Rectal smooth muscle tissue (tissue), 1 donor: ENCODE results near the gene MIR17HG.
"Not testable (repeated sequence)": the region's sequence is repeated elsewhere in the genome, so short reads cannot be mapped to it uniquely, and the experiment has no call there.

Experiments used
- H3K27ac ChIP-seq: one replicate; pipeline ENCODE4 v1.7.0; 2013; ENCODE audit warnings: low read depth, low read length, inconsistent platforms
- H3K27me3 ChIP-seq: one replicate; pipeline ENCODE4 v1.7.0; 2013; ENCODE audit warnings: low read length; ENCODE audit not compliant: control insufficient read depth, insufficient read depth
- H3K36me3 ChIP-seq: one replicate; pipeline ENCODE4 v1.7.0; 2013; ENCODE audit warnings: low read length; ENCODE audit not compliant: control insufficient read depth, insufficient read depth
- H3K4me1 ChIP-seq: one replicate; pipeline ENCODE4 v1.7.0; 2013; ENCODE audit warnings: low read length; ENCODE audit not compliant: control insufficient read depth, insufficient read depth
- H3K4me3 ChIP-seq: one replicate; pipeline ENCODE4 v1.7.0; 2013; ENCODE audit warnings: low read length
- H3K9ac ChIP-seq: one replicate; pipeline ENCODE4 v1.7.0; 2013; ENCODE audit warnings: low read length

MIR17HG gene

DNA sequence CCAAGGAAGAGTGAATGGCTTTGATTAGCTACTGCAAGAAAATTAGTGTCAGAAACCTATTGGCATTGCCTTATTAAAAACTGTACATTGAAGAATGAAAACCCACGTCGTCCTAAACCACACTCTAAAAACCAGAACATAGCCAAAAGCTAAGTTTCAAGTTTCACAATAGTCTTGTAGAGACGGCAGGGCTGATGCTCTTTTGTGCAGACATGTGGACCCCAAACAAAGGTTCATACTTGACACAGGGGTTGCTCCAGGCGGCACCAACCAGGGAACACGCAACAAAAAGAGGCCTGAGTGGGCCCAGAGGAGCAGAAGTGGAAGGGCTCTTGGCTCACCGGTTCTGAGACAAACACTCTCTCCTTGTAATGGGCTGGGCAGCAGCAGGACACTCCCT is 28.6 kb upstream of the MIR17HG start:
- Histone ChIP-seq H3K9ac (no peak overlapping the region), H3K27ac (no peak overlapping the region), H3K4me1 (no peaks in the 10 kb centered on the region), H3K27me3 (no peaks in the 10 kb centered on the region), H3K36me3 (no peaks in the 10 kb centered on the region), H3K4me3 (no peak overlapping the region)

- Histone ChIP-seq H3K9ac (no peak overlapping the region), H3K27ac (no peak overlapping the region), H3K4me3 (no peak overlapping the region), H3K36me3 (no peaks in the 10 kb centered on the region), H3K4me1 (no peaks in the 10 kb centered on the region), H3K27me3 (no peaks in the 10 kb centered on the region)
These were observed 27.5 kb upstream of the MIR17HG start for GRCh38 chr13:91319996-91320395.

- not testable (repeated sequence) for H3K9ac ChIP-seq, H3K27ac ChIP-seq, H3K4me1 ChIP-seq, H3K27me3 ChIP-seq, H3K36me3 ChIP-seq, H3K4me3 ChIP-seq
These were observed 26.5 kb upstream of the MIR17HG start for GRCh38 chr13:91320990-91321389.

GRCh38 chr13:91323349-91323748 is 24.1 kb upstream of the MIR17HG start:
- H3K27ac ChIP-seq = no peak overlapping the region
- no peak overlapping the region for H3K9ac ChIP-seq
- no peak overlapping the region for H3K4me3 ChIP-seq
- H3K27me3 ChIP-seq = no peaks in the 10 kb centered on the region
- no peaks in the 10 kb centered on the region for H3K4me1 ChIP-seq
- H3K36me3 ChIP-seq = no peaks in the 10 kb centered on the region

GRCh38 chr13:91326146-91326545 is 21.3 kb upstream of the MIR17HG start:
- no peaks in the 10 kb centered on the region for H3K4me1 ChIP-seq
- no peak overlapping the region for H3K4me3 ChIP-seq
- H3K27me3 ChIP-seq = no peaks in the 10 kb centered on the region
- H3K9ac ChIP-seq = no peak overlapping the region
- H3K27ac ChIP-seq = no peak overlapping the region
- H3K36me3 ChIP-seq = no peaks in the 10 kb centered on the region

DNA sequence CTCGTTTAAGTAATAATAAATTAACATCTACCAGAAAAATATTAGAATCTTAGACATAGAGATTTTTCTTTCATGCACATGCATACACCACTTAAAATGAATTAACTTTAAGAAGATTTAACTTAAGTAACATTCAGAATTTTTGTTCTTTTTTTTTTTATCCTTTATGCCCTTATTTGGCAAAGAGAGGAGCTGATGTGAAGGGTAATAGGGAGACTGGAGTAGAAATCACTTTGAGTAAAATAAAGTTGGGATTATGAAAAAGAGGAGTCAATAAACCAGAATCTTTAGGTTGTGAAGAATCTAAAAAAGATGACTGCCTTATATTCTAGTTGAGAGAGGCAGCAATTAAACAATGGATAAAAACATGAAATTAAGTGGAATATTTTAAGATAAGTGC is 18.8 kb upstream of the MIR17HG start:
- Histone ChIP-seq H3K4me1 (no peaks in the 10 kb centered on the region), H3K9ac (no peak overlapping the region), H3K27ac (no peak overlapping the region), H3K36me3 (no peaks in the 10 kb centered on the region), H3K4me3 (no peak overlapping the region), H3K27me3 (no peaks in the 10 kb centered on the region)

DNA sequence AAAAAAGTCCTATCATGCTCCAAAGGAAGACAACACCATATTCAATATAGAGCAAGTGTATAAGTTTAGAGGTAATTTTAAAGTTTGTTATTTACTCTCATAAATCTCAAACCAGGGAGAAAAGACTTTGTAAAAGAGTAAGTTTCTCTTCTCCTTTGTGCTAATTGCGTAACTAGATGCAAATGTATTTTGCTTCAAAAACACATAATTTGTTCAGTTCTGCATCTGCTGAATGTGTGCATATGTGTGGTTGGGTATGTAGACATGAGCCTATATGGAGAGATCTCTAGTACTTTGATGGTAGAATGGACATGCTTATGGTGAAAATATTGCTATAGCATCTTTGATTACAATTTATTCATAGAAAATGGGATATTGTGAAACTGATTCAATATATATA is 17.8 kb upstream of the MIR17HG start:
- H3K27ac ChIP-seq = no peak overlapping the region
- H3K4me3 ChIP-seq = no peak overlapping the region
- no peaks in the 10 kb centered on the region for H3K36me3 ChIP-seq
- no peaks in the 10 kb centered on the region for H3K27me3 ChIP-seq
- no peaks in the 10 kb centered on the region for H3K4me1 ChIP-seq
- H3K9ac ChIP-seq = no peak overlapping the region

DNA sequence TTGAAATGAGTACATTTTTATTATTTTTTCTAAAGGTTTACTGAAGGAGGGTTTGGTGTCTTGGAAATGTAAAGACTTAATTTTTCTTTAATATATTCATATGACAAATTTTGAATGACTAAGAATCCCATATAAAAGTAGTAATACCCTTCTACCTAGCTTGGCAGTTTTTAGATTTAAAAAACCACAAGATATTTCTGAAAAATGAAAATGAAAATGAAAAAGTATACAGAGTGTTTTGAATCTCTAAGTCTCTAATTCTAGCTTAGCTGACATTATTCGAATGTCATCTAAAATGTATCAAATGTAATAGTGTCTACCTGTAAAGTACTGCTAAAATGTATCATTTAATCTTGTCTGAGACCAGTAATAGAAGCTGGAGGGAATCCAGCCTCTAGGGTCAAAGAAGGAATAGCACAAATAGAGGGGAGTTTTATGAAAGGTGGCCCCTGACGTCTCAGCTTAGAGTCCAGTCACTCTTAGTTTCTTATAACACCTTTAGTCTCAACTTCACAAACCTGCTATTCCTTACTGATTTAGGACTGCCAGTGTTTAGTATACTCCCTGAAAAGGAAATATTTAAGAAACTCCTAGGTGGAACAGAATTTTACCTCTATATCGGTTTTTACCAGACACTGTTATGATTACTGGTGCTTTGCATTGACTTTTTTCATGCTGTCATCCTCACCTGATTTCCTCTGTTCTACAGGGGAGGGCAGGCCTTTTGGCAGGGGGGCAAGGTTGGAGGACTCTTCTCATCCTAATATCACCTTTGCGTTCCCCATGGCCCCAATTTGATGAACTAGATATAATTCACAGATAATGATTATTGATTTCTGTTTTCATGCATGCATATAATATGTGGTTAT is 16.2 kb upstream of the MIR17HG start:
- Histone ChIP-seq H3K27ac (no peak overlapping the region), H3K4me1 (no peaks in the 10 kb centered on the region), H3K4me3 (no peak overlapping the region), H3K9ac (no peak overlapping the region), H3K27me3 (no peaks in the 10 kb centered on the region), H3K36me3 (no peaks in the 10 kb centered on the region)

DNA sequence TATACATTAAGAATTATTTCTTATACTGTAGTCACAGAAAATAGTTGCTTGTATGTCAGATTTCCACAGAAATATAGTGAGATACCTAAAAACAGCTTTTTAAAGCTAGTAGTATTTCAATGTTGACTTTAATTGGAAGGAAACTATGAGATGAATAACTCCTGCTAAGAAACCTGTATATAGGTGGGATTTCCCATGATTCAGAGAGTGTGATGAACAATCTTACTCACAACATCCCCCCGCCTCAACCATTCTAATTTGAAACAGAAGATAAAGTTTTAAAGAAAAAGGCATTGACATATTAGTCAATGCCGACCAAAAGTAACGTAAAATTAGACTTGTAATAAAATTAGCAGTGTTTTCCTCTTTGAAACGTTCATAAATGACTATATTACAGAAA is 1.4 kb upstream of the MIR17HG start:
- Histone ChIP-seq H3K27me3 (no peaks in the 10 kb centered on the region), H3K36me3 (no peaks in the 10 kb centered on the region), H3K27ac (no peak overlapping the region), H3K9ac (no peak overlapping the region), H3K4me1 (no peaks in the 10 kb centered on the region), H3K4me3 (no peak overlapping the region)

DNA sequence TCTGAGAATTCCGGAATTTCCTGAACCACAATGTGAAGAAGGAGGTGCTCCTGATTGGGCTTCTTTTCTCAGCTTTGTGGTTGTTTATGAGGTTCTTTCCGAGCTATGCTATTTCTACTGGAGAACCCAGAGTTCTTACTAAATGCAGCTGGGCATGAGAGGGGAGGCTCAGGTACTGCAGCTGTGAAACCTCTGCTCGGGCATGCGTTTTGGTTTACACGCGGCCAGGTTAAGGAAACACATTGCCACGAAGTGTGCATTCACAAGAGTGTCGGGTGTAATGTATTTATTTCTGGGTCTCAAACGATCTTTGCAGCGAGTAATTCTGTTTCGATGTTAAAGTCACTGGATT is 661 bp upstream of the MIR17HG start:
- H3K27ac ChIP-seq = no peak overlapping the region
- H3K4me3 ChIP-seq = peak overlapping the region; percentile 75
- H3K27me3 ChIP-seq = no peaks in the 10 kb centered on the region
- H3K4me1 ChIP-seq = no peaks in the 10 kb centered on the region
- H3K36me3 ChIP-seq = no peaks in the 10 kb centered on the region
- no peak overlapping the region for H3K9ac ChIP-seq

- Histone ChIP-seq H3K9ac (peak overlapping the region; percentile 80), H3K27me3 (no peaks in the 10 kb centered on the region), H3K27ac (peak overlapping the region; percentile 87), H3K4me1 (no peaks in the 10 kb centered on the region), H3K4me3 (peak overlapping the region; percentile 70), H3K36me3 (no peaks in the 10 kb centered on the region)
These were observed 764 bp downstream of the MIR17HG start for GRCh38 chr13:91347996-91348905.

DNA sequence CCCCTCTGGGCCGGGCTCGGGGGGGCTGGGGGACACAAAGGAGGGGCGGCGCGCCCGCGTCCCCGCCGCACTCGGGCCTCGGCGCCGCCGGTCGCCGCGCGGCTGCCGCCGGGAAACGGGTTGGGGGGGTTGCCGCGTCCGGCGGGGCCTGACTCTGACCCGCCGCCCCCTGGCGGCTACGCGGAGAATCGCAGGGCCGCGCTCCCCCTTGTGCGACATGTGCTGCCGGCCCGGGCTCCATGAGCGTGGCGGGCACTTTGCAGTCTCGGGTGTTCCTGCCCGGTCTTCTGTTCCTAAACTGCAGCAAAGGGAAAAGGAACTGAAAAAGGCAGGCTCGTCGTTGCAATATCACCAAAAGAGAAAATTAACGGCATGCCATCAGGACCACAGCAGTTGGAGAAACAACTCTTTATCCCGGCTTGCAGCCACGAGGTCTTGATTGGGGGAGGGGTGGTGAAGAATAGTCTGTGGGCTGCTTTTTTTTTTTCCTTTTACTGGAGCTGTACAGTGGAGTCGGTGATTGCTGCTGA is 1.5 kb downstream of the MIR17HG start:
- no peaks in the 10 kb centered on the region for H3K27me3 ChIP-seq
- peak overlapping the region; percentile 87 for H3K27ac ChIP-seq
- H3K4me3 ChIP-seq = peak overlapping the region; percentile 70
- no peaks in the 10 kb centered on the region for H3K4me1 ChIP-seq
- no peak overlapping the region for H3K9ac ChIP-seq
- no peaks in the 10 kb centered on the region for H3K36me3 ChIP-seq
